Thyroid gland (tissue), 4 donors: ENCODE data around the gene HSPA1B. TPM values are rescaled to one million over a fixed set of nuclear protein-coding genes. Genes with fewer than 3 reads are reported as not detected.

Experiments
- DNase-seq, 2 donors: peaks; one replicate each; pipeline ENCODE4 v3.0.0-alpha.2; 2019
- H3K27ac ChIP-seq, 3 donors: fragments of 200-600 bp; sonication (generic); 1 replicate in 2 of 3; 2 replicates in 1 of 3; pipeline ENCODE4 v1.5.1; 2016 to 2019; ENCODE audit warnings: mild to moderate bottlenecking in 1 of 3, moderate library complexity in 1 of 3
- H3K27me3 ChIP-seq: fragments of 200-600 bp; sonication (generic); one replicate; pipeline ENCODE4 v1.5.1; 2019
- H3K36me3 ChIP-seq, 2 donors: fragments of 200-600 bp; sonication (generic); one replicate each; pipeline ENCODE4 v1.5.1; 2016 to 2019
- H3K4me1 ChIP-seq, 2 donors: fragments of 200-600 bp; sonication (generic); one replicate each; pipeline ENCODE4 v1.5.1; 2017 to 2019
- H3K4me3 ChIP-seq, 3 donors: fragments of 200-600 bp; sonication (generic); replicated peaks in 1 of 3; 1 replicate in 2 of 3; 2 replicates in 1 of 3; pipeline ENCODE4 v1.5.1; 2016; ENCODE audit warnings: mild to moderate bottlenecking in 1 of 3
- H3K9me3 ChIP-seq: fragments of 200-600 bp; sonication (generic); one replicate; pipeline ENCODE4 v1.5.1; 2017
- CTCF ChIP-seq, 6 experiments: fragments of 200-600 bp in 3 of 6; fragments of 450-650 bp in 3 of 6; sonication (generic) in 3 of 6; IDR thresholded peaks; one replicate each; pipeline ENCODE4 v1.5.1; 2016 to 2019; ENCODE audit warnings: antibody characterized with exemption in 6 of 6, mild to moderate bottlenecking in 2 of 6, inconsistent platforms in 1 of 6, moderate library complexity in 1 of 6
- POLR2A ChIP-seq, 2 donors: fragments of 450-650 bp; IDR thresholded peaks; one replicate each; pipeline ENCODE4 v1.6.1; 2017; ENCODE audit warnings: antibody characterized with exemption in 2 of 2, mild to moderate bottlenecking in 2 of 2, moderate library complexity in 1 of 2
- WGBS, 2 donors: methylation state at CpG; one replicate each; pipeline ENCODE4 v1.1.5; 2017; 5-methylcytosine and 5-hydroxymethylcytosine counted together
- intact Hi-C: fragments of 100-400 bp; cut with DNase I; formaldehyde crosslinking; loops from one replicate; pipeline ENCODE4 v1.15.1; 2023
- total RNA-seq, 4 donors: library from RNA; depleted of rRNA; stranded (reverse); fragments of >200 nt; gene quantifications; one replicate each; pipeline ENCODE4 v1.2.3, GENCODE V29; 2016

HSPA1B gene
- total RNA-seq, 4 donors from 2014 or later: 194 to 330 (median 256) TPM

DNA sequence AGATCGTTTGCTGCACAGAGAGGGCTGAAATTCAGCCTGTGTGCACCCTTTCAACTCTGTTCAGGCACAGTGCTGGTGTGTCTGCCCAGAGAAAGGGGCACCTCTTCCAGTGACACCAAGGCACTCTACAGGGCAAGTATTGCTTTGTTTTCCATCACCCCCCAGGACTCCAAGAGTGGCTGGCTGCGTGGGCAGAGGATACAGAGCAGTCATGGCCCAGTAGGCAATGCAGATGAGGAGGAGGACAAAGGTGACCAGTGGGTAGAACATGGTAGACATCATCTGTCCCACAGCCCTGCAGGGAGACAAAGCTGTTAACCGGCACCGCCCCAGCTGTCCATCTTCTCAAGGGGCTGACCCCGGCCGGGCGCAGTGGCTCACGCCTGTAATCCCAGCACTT, 41.8 kb downstream of the HSPA1B start:
- no peak for DNase-seq
- H3K27me3 ChIP-seq: no peaks in the 10 kb centered on the region
- H3K4me1 ChIP-seq: peaks cover 0 to 22% of the 10 kb centered on the region in 2 donors
- no peaks in the 10 kb centered on the region for H3K9me3 ChIP-seq
- intact Hi-C loops: no loop called here
- H3K4me3 ChIP-seq: no peak overlapping the region
- H3K27ac ChIP-seq: no peak overlapping the region
- H3K36me3 ChIP-seq: no peaks in the 10 kb centered on the region
- no peak for TF ChIP-seq POLR2A (IDR thresholded peaks at IDR 0.05)
- TF ChIP-seq CTCF (IDR thresholded peaks at IDR 0.05): no peak
- WGBS, 2 donors: 80 to 81% methylated on average over 5 to 7 of the region's 8 CpGs

- H3K9me3 ChIP-seq: no peaks in the 10 kb centered on the region
These were observed 42.9 kb downstream of the HSPA1B start for GRCh38 chr6:31870385-31870921.

GRCh38 chr6:31871046-31871659, 43.6 kb downstream of the HSPA1B start:
- Histone ChIP-seq H3K9me3 (no peaks in the 10 kb centered on the region), H3K27ac (no peak overlapping the region), H3K36me3 (no peaks in the 10 kb centered on the region), H3K27me3 (no peaks in the 10 kb centered on the region), H3K4me1 (peaks cover 0 to 20% of the 10 kb centered on the region in 2 donors), H3K4me3 (no peak overlapping the region)
- intact Hi-C loops: no loop called here
- TF ChIP-seq POLR2A (IDR thresholded peaks at IDR 0.05) (no peak), CTCF (IDR thresholded peaks at IDR 0.05) (no peak)
- 63 to 70% methylated on average over 8 to 9 of the region's 9 CpGs for WGBS, 2 donors
- DNase-seq: no peak

More at GRCh38 chr6:31870385-31870921, 42.9 kb downstream of the HSPA1B start:
- intact Hi-C loops: no loop called here
- TF ChIP-seq CTCF (IDR thresholded peaks at IDR 0.05): no peak
- no peak for TF ChIP-seq POLR2A (IDR thresholded peaks at IDR 0.05)
- Histone ChIP-seq H3K27ac (peak overlapping the region in 1 of 3 donors; percentile 12), H3K4me3 (no peak overlapping the region), H3K4me1 (peaks cover 0 to 20% of the 10 kb centered on the region in 2 donors), H3K36me3 (no peaks in the 10 kb centered on the region), H3K27me3 (no peaks in the 10 kb centered on the region)
- peak; percentile 74 to 76 for DNase-seq
- WGBS, 2 donors: 49 to 51% methylated on average over 8 to 13 of the region's 16 CpGs

DNA sequence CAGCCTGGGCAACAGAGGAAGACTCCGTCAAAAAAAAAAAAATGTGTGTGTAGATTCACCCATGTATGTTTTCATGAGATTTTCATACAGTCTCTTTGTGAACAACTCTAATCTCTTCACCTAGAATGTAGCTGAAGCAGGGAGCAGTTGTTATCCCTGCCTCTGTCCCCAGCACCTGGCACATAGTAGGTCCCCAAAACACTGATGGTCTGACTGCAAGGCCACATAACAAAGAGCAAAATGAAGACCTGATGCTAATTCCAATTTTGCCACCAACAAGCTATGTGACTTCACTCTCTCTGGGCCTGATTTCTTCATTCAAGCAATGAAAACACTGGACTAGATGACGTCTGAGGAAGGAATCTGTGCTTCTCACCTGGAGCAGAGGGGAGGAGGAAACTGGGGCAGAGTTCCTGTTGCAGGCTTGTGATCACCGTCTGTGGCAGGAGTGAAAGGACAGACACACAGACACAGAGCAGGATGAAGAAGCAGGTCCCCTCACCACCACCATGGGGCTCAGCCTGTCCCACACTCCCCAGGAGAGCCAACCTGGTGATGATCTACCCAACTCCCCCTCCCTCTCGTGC, 46.6 kb downstream of the HSPA1B start:
- intact Hi-C loops: no loop called here
- peak; percentile 40 to 52 for DNase-seq
- H3K27ac ChIP-seq: peak overlapping the region in 2 of 3 donors; percentile 50 to 65
- H3K4me1 ChIP-seq: peaks cover 3 to 30% of the 10 kb centered on the region in 2 donors
- H3K9me3 ChIP-seq: no peaks in the 10 kb centered on the region
- no peaks in the 10 kb centered on the region for H3K27me3 ChIP-seq
- H3K4me3 ChIP-seq: no peak overlapping the region
- TF ChIP-seq POLR2A (IDR thresholded peaks at IDR 0.05) (peak in 1 of 2 donors; percentile 15), CTCF (IDR thresholded peaks at IDR 0.05) (no peak)
- WGBS, 2 donors: 43 to 44% methylated on average over 4 of the region's 4 CpGs
- H3K36me3 ChIP-seq: no peaks in the 10 kb centered on the region
